B cell (primary cell): ENCODE measurements around the gene MACIR. TPM values are rescaled to one million over a fixed set of nuclear protein-coding genes. Genes with fewer than 3 reads are reported as not detected.

ENCODE experiments used
- ATAC-seq: fragments of 200-7000 bp; cut with Tn5 transposase; one replicate; pipeline ENCODE4 v1.10.0; 2021; ENCODE audit warnings: low read depth, mild to moderate bottlenecking, moderate number of reproducible peaks, moderate library complexity
- CTCF ChIA-PET: fragments of 350-600 bp; sonication (Branson Sonifier 250); formaldehyde crosslinking; loops from one replicate; lab custom pipeline; 2021; ENCODE audit warnings: antibody characterized with exemption, inconsistent platforms; lab: Charles Lee
- POLR2A ChIA-PET: fragments of 350-600 bp; sonication (Branson Sonifier 250); formaldehyde crosslinking; loops from one replicate; lab custom pipeline; 2021; ENCODE audit warnings: antibody characterized with exemption; lab: Charles Lee
- DNase-seq: peaks from one replicate; pipeline ENCODE4 v3.0.0; 2013
- H2AFZ ChIP-seq: 2 replicates; pipeline ENCODE4 v1.6.1; 2012; ENCODE audit warnings: mild to moderate bottlenecking, low read depth, low read length; ENCODE audit not compliant: insufficient read depth, poor library complexity, severe bottlenecking
- H3K27ac ChIP-seq, 2 donors: 1 replicate in 1 of 2; 2 replicates in 1 of 2; pipeline ENCODE4 v1.5.1; 2012 to 2013; ENCODE audit warnings: low read length in 2 of 2, mild to moderate bottlenecking in 2 of 2, moderate library complexity in 1 of 2
- H3K27me3 ChIP-seq, 4 experiments: fragments of 200-600 bp in 1 of 4; sonication (generic) in 1 of 4; replicated peaks in 1 of 4; 1 replicate in 2 of 4; 2 replicates in 2 of 4; pipeline versions ENCODE4 v1.6.1 to v1.7.0; 2013 to 2016; ENCODE audit warnings: low read length in 3 of 4, mild to moderate bottlenecking in 2 of 4, mixed read lengths in 1 of 4, moderate library complexity in 1 of 4; ENCODE audit not compliant: insufficient read depth in 4 of 4, control insufficient read depth in 3 of 4; ENCODE audit errors: control extremely low read depth in 1 of 4
- H3K36me3 ChIP-seq, 2 experiments: replicated peaks in 1 of 2; 1 replicate in 1 of 2; 2 replicates in 1 of 2; pipeline versions ENCODE4 v1.6.1 to v1.7.1; 2013; ENCODE audit warnings: low read length in 1 of 2; ENCODE audit not compliant: insufficient read depth in 2 of 2, control insufficient read depth in 1 of 2; ENCODE audit errors: control extremely low read depth in 1 of 2, extremely low read depth in 1 of 2
- H3K4me1 ChIP-seq, 2 donors: fragments of 200-600 bp in 1 of 2; sonication (generic) in 1 of 2; 1 replicate in 1 of 2; 2 replicates in 1 of 2; pipeline versions ENCODE4 v1.5.1 to v1.6.1; 2013 to 2017; ENCODE audit warnings: low read length in 2 of 2; ENCODE audit not compliant: control insufficient read depth in 2 of 2, insufficient read depth in 2 of 2
- H3K4me2 ChIP-seq: replicated peaks from 2 replicates; pipeline ENCODE3; 2012; ENCODE audit warnings: mild to moderate bottlenecking, low read depth, low read length; ENCODE audit not compliant: poor library complexity, severe bottlenecking
- H3K4me3 ChIP-seq, 5 experiments: fragments of 200-600 bp in 1 of 5; sonication (generic) in 1 of 5; 1 replicate in 3 of 5; 2 replicates in 2 of 5; pipeline versions ENCODE4 v1.5.1 to v1.7.0; 2011 to 2016; ENCODE audit warnings: low read length in 4 of 5, mild to moderate bottlenecking in 4 of 5, low read depth in 2 of 5, control low read depth in 1 of 5, moderate library complexity in 1 of 5; ENCODE audit not compliant: insufficient read depth in 1 of 5; ENCODE audit errors: control extremely low read depth in 1 of 5, extremely low read depth in 1 of 5
- H3K79me2 ChIP-seq: fragments of 200-600 bp; sonication (generic); one replicate; pipeline ENCODE4 v1.6.0; 2016; ENCODE audit warnings: low read length; ENCODE audit not compliant: control insufficient read depth, insufficient read depth
- H3K9ac ChIP-seq: fragments of 200-600 bp; sonication (generic); 2 replicates; pipeline ENCODE4 v1.6.1; 2017; ENCODE audit warnings: mild to moderate bottlenecking, low read length, moderate library complexity
- H3K9me3 ChIP-seq, 3 donors: one replicate each; pipeline versions ENCODE4 v1.6.1 to v1.7.1; 2013; ENCODE audit warnings: low read length in 2 of 3; ENCODE audit not compliant: control insufficient read depth in 2 of 3, insufficient read depth in 1 of 3; ENCODE audit errors: control extremely low read depth in 1 of 3
- H4K20me1 ChIP-seq: 2 replicates; pipeline ENCODE4 v1.6.0; 2012; ENCODE audit warnings: mild to moderate bottlenecking, low read length; ENCODE audit not compliant: insufficient read depth, control insufficient read depth, poor library complexity, severe bottlenecking
- H3K27ac Mint-ChIP-seq: one replicate; pipeline ENCODE4 v1.8.0; 2021; ENCODE audit warnings: mixed read lengths
- H3K27me3 Mint-ChIP-seq: one replicate; pipeline ENCODE4 v1.8.0; 2021; ENCODE audit warnings: mixed read lengths
- H3K4me1 Mint-ChIP-seq: one replicate; pipeline ENCODE4 v1.8.0; 2021; ENCODE audit warnings: mixed read lengths
- H3K4me3 Mint-ChIP-seq: one replicate; pipeline ENCODE4 v1.8.0; 2021; ENCODE audit warnings: mixed read lengths
- H3K9me3 Mint-ChIP-seq: one replicate; pipeline ENCODE4 v1.8.0; 2022; ENCODE audit warnings: mixed read lengths; ENCODE audit not compliant: insufficient read depth
- CTCF ChIP-seq: fragments of 200-600 bp; IDR thresholded peaks from one replicate; pipeline ENCODE4 v1.8.0; 2022; ENCODE audit warnings: antibody characterized with exemption, mild to moderate bottlenecking
- EZH2 ChIP-seq: IDR thresholded peaks from 2 replicates; pipeline ENCODE4 v1.6.1; 2012; ENCODE audit warnings: borderline replicate concordance, low read depth, mild to moderate bottlenecking, moderate library complexity, low read length; ENCODE audit not compliant: insufficient read depth, poor library complexity, severe bottlenecking
- WGBS: methylation state at CpG from one replicate; pipeline ENCODE4 v1.1.5; 2013; ENCODE audit warnings: missing lambda C conversion rate; ENCODE audit not compliant: insufficient coverage; 5-methylcytosine and 5-hydroxymethylcytosine counted together
- intact Hi-C: fragments of 100-400 bp; cut with micrococcal nuclease; formaldehyde crosslinking; loops from one replicate; pipeline ENCODE4 v1.10.0; 2022
- polyA plus RNA-seq: library from polyadenylated mRNA; depleted of rRNA; stranded (reverse); fragments of >200 nt; gene quantifications from 2 replicates; pipeline ENCODE4 v1.2.3, GENCODE V29; 2012
- total RNA-seq, 2 donors: library from RNA; stranded (reverse); fragments of 120-200 nt in 1 of 2; gene quantifications; 1 replicate in 1 of 2; 2 replicates in 1 of 2; pipeline versions ENCODE4 v1.2.3 to v1.2.4, GENCODE V29; 2013 to 2022

The MACIR gene
- total and polyA plus RNA-seq, 2 donors (not counting 1 experiment from before 2014, with no cell fraction given): 1.3 to 3.3 TPM

- H3K4me3 ChIP-seq: no peak overlapping the region
- TF ChIP-seq EZH2 (no peak), CTCF (no peak)
- H3K4me2 ChIP-seq: no peak overlapping the region
- Mint-ChIP-seq H3K27me3 (peaks cover 12% of the 10 kb centered on the region), H3K4me1 (peaks cover 2% of the 10 kb centered on the region), H3K27ac (no peak overlapping the region), H3K9me3 (no peaks in the 10 kb centered on the region), H3K4me3 (no peak overlapping the region)
- no peaks in the 10 kb centered on the region for H3K36me3 ChIP-seq
- CTCF ChIA-PET: interaction anchor here (0.6 to 2.2 kb wide), 4 partner anchors 9 to 443 kb away, joined by 3 to 6 read pairs (median 4); no protein-coding TSS in a partner anchor
- H3K9ac ChIP-seq: no peak overlapping the region
- POLR2A ChIA-PET: no interaction called here
- no peaks in the 10 kb centered on the region for H3K9me3 ChIP-seq
- 98% methylated on average over 26 of the region's 28 CpGs for WGBS
- no peak for DNase-seq
- no peaks in the 10 kb centered on the region for H3K27me3 ChIP-seq
- no peaks in the 10 kb centered on the region for H4K20me1 ChIP-seq
- peaks cover 0 to 3% of the 10 kb centered on the region in 2 donors for H3K4me1 ChIP-seq
- no peaks in the 10 kb centered on the region for H3K79me2 ChIP-seq
- intact Hi-C loops: no loop called here
- ATAC-seq: no peak
- H3K27ac ChIP-seq: no peak overlapping the region
- H2AFZ ChIP-seq: no peak overlapping the region
Measured at GRCh38 chr5:103223031-103223955, 35.3 kb upstream of the MACIR start.
